Endothelial cell of umbilical vein (primary cell): ENCODE data around the gene PAX2. TPM values are rescaled to one million over a fixed set of nuclear protein-coding genes. Genes with fewer than 3 reads are reported as not detected.

Experiments used
- BruUV-seq: library from RNA; stranded (reverse); fragments of 400-500 nt; replicated peaks from 2 replicates; lab custom pipeline; 2021; lab: Mats Ljungman, UMichigan
- CTCF ChIA-PET: fragments of 300-600, 350-600 bp; sonication (Branson Sonifier 250); formaldehyde crosslinking; loops from one replicate; lab custom pipeline; 2021; ENCODE audit warnings: antibody characterized with exemption, inconsistent platforms; lab: Charles Lee
- POLR2A ChIA-PET: fragments of 300-600, 350-600 bp; sonication (Branson Sonifier 250); formaldehyde crosslinking; loops from one replicate; lab custom pipeline; 2021; ENCODE audit warnings: antibody characterized with exemption, inconsistent platforms; lab: Charles Lee
- DNase-seq: peaks from one replicate; pipeline ENCODE4 v3.0.0-alpha.2; 2011; ENCODE audit warnings: low read depth, low spot score
- FAIRE-seq: peaks from 2 replicates; lab custom pipeline; 2011; peaks lifted over from hg19 to GRCh38; lab: Jason Lieb, UNC
- H2AFZ ChIP-seq: 2 replicates; pipeline ENCODE4 v1.6.0; 2012; ENCODE audit warnings: low read depth, low read length, control low read depth, inconsistent platforms
- H3K27ac ChIP-seq: 2 replicates; pipeline ENCODE4 v1.5.1; 2011; ENCODE audit warnings: low read depth, mild to moderate bottlenecking, control low read depth, low read length, moderate library complexity; ENCODE audit not compliant: insufficient read depth
- H3K27me3 ChIP-seq, 2 experiments: 2 replicates each; pipeline versions ENCODE4 v1.6.0 to v1.6.1; 2011; ENCODE audit warnings: low read length in 2 of 2, mixed read lengths in 1 of 2; ENCODE audit not compliant: control insufficient read depth in 2 of 2, insufficient read depth in 2 of 2
- H3K36me3 ChIP-seq, 2 experiments: 2 replicates in 1 of 2; 3 replicates in 1 of 2; pipeline ENCODE4 v1.5.1; 2011; ENCODE audit warnings: low read length in 2 of 2, mild to moderate bottlenecking in 1 of 2, moderate library complexity in 1 of 2; ENCODE audit not compliant: control insufficient read depth in 2 of 2, insufficient read depth in 2 of 2; ENCODE audit errors: extremely low read depth in 1 of 2
- H3K4me1 ChIP-seq: 3 replicates; pipeline ENCODE4 v1.5.1; 2011; ENCODE audit warnings: mild to moderate bottlenecking, low read length; ENCODE audit not compliant: control insufficient read depth, insufficient read depth; ENCODE audit errors: extremely low read depth
- H3K4me2 ChIP-seq: 2 replicates; pipeline ENCODE4 v1.6.1; 2011; ENCODE audit warnings: low read length, control low read depth, mixed read lengths; ENCODE audit not compliant: insufficient read depth
- H3K4me3 ChIP-seq, 3 experiments: fragments of 200-600 bp in 1 of 3; sonication (generic), shearing (Covaris generic) in 1 of 3; replicated peaks in 1 of 3; 2 replicates each; pipeline ENCODE4 v1.5.1; 2011 to 2016; ENCODE audit warnings: control low read depth in 3 of 3, low read length in 3 of 3, mild to moderate bottlenecking in 2 of 3, inconsistent platforms in 1 of 3, low read depth in 1 of 3, moderate library complexity in 1 of 3; ENCODE audit not compliant: insufficient read depth in 1 of 3
- H3K79me2 ChIP-seq: 2 replicates; pipeline ENCODE4 v1.6.0; 2012; ENCODE audit warnings: low read length, inconsistent platforms; ENCODE audit not compliant: control insufficient read depth, insufficient read depth
- H3K9ac ChIP-seq: replicated peaks from 2 replicates; pipeline ENCODE3; 2011; ENCODE audit warnings: low read length, control low read depth; ENCODE audit not compliant: insufficient read depth; ENCODE audit errors: extremely low read depth
- H3K9me1 ChIP-seq: replicated peaks from 3 replicates; pipeline ENCODE4 v1.6.0; 2011; ENCODE audit warnings: mild to moderate bottlenecking, low read length; ENCODE audit not compliant: control insufficient read depth, insufficient read depth; ENCODE audit errors: extremely low read depth
- H3K9me3 ChIP-seq: replicated peaks from 2 replicates; pipeline ENCODE4 v1.5.1; 2012; ENCODE audit warnings: low read length, inconsistent platforms; ENCODE audit not compliant: control insufficient read depth, insufficient read depth
- H4K20me1 ChIP-seq: replicated peaks from 2 replicates; pipeline ENCODE3; 2011; ENCODE audit warnings: mild to moderate bottlenecking, low read length; ENCODE audit not compliant: control insufficient read depth, insufficient read depth; ENCODE audit errors: extremely low read depth
- JUN ChIP-seq: IDR thresholded peaks from 2 replicates; pipeline ENCODE4 v1.6.1; 2011; ENCODE audit warnings: borderline replicate concordance, low read depth; ENCODE audit not compliant: insufficient read length, insufficient read depth
- dilution Hi-C: fragments of 300-500 bp; cut with MboI; formaldehyde crosslinking; loops from one replicate; pipeline ENCODE4 v1.15.0; 2019; ENCODE audit warnings: low sequenced_read_pairs; ENCODE audit not compliant: extremely low pct_ligation_motif_present
- intact Hi-C: fragments of 100-400 bp; cut with micrococcal nuclease; formaldehyde crosslinking; loops from one replicate; pipeline ENCODE4 v1.10.0; 2022
- polyA plus RNA-seq, 4 experiments: library from polyadenylated mRNA; depleted of rRNA in 3 of 4; stranded (reverse) in 3 of 4; unstranded in 1 of 4; fragments of >200 nt; gene quantifications; 2 replicates each; pipeline versions ENCODE4 v1.2.1 to v1.2.3, GENCODE V29; 2011 to 2012; ENCODE audit warnings: missing spikeins in 1 of 4
- total RNA-seq: library from RNA; stranded (reverse); gene quantifications from 2 replicates; pipeline ENCODE4 v1.2.3, GENCODE V29; 2021
- TF ChIP-seq, protein P1 (sequence below), 2 donors: IDR thresholded peaks; 1 replicate in 1 of 2; 2 replicates in 1 of 2; pipeline ENCODE4 v1.5.1; 2011; ENCODE audit warnings: low read length in 2 of 2, mild to moderate bottlenecking in 2 of 2, moderate library complexity in 2 of 2, control low read depth in 1 of 2, inconsistent platforms in 1 of 2, low read depth in 1 of 2; ENCODE audit not compliant: insufficient read depth in 1 of 2; ENCODE audit errors: extremely low read depth in 1 of 2

The PAX2 gene
- total and polyA plus RNA-seq, 2 donors (not counting 3 experiments of a cell fraction or from before 2014, with no cell fraction given): not detected

DNA sequence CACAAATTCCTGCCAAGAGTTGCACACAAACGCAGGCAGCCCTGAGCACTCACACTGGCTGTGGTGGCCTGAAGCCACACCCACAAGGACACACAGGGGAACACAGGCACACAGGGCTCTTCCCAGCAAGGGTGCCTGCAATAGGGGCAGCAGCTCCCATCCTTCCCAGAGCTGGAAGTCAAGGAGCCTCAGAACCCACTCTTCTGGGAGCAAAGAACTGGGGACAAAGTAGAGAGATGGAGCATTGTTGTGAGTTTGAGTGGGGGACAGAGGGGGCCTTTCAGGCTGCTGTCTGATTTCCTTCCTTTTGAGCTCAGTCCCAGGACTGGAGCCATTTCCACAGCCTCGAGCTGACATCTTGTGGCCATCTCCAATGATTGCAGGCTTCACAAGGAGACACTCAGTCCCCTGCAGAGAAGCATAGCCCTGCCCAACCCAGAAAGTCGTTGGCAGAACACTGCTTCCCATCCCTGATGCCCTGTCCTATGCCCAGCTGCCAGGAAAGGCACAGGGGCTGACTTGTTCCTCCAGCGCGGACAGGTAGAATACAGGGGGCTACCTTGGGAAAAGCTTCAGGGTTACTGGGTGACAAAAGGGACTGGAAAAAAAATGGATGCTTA, 133.0 kb downstream of the PAX2 start:
- DNase-seq: peak; percentile 57
- H3K4me1 ChIP-seq: peaks cover 13% of the 10 kb centered on the region
- dilution Hi-C loops: no loop called here
- no peaks in the 10 kb centered on the region for H3K79me2 ChIP-seq
- H3K9me3 ChIP-seq: no peaks in the 10 kb centered on the region
- H3K9me1 ChIP-seq: no peaks in the 10 kb centered on the region
- H3K27ac ChIP-seq: no peak overlapping the region
- no peak for TF ChIP-seq JUN
- TF ChIP-seq, protein P1, sequence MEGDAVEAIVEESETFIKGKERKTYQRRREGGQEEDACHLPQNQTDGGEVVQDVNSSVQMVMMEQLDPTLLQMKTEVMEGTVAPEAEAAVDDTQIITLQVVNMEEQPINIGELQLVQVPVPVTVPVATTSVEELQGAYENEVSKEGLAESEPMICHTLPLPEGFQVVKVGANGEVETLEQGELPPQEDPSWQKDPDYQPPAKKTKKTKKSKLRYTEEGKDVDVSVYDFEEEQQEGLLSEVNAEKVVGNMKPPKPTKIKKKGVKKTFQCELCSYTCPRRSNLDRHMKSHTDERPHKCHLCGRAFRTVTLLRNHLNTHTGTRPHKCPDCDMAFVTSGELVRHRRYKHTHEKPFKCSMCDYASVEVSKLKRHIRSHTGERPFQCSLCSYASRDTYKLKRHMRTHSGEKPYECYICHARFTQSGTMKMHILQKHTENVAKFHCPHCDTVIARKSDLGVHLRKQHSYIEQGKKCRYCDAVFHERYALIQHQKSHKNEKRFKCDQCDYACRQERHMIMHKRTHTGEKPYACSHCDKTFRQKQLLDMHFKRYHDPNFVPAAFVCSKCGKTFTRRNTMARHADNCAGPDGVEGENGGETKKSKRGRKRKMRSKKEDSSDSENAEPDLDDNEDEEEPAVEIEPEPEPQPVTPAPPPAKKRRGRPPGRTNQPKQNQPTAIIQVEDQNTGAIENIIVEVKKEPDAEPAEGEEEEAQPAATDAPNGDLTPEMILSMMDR (IDR thresholded peaks at IDR 0.05; ENCODE audit: extremely low read depth in 1 of 2, insufficient read depth in 1 of 2, low read depth in 1 of 2, low read length in 2 of 2): peak; percentile 62 to 77
- intact Hi-C loops: loop anchor here (1.0 to 5.0 kb wide), 5 partner anchors 146 to 444 kb away; partner anchors contain the start of gene SEC31B
- H3K4me2 ChIP-seq: no peak overlapping the region
- H4K20me1 ChIP-seq: no peaks in the 10 kb centered on the region
- BruUV-seq: no TSS peak
- ChIA-PET POLR2A (interaction anchor here (1.1 kb wide), 1 partner anchor 343 kb away, joined by 3 read pairs; the partner anchor contains the start of gene HIF1AN), CTCF (interaction anchor here (0.6 to 2.3 kb wide), 62 partner anchors 9 to 1018 kb away, joined by 3 to 57 read pairs (median 4); partner anchors contain the start of genes HIF1AN, NDUFB8, SCD and SEMA4G)
- no peak overlapping the region for H3K9ac ChIP-seq
- H3K36me3 ChIP-seq: no peaks in the 10 kb centered on the region
- FAIRE-seq: peak; percentile 81
- H2AFZ ChIP-seq: no peak overlapping the region
- H3K27me3 ChIP-seq: peaks cover 5 to 11% of the 10 kb centered on the region in 2 experiments
- no peak overlapping the region for H3K4me3 ChIP-seq

Other genes with a start within 250 kb of the PAX2 start
- 11.1 and 12.5 TPM in 2 replicates for gene SEC31B, start 225.7 kb upstream of the PAX2 start, total RNA-seq
- 13.3 and 14.4 TPM in 2 replicates for gene SEC31B, start 225.7 kb upstream of the PAX2 start, polyA plus RNA-seq
- 193 and 202 TPM in 2 replicates for gene NDUFB8, start 215.7 kb upstream of the PAX2 start, total RNA-seq
- 516 and 526 TPM in 2 replicates for gene NDUFB8, start 215.7 kb upstream of the PAX2 start, polyA plus RNA-seq
- 33.8 and 34.0 TPM in 2 replicates for gene HIF1AN, start 209.6 kb upstream of the PAX2 start, total RNA-seq
- 7.3 and 7.6 TPM in 2 replicates for gene HIF1AN, start 209.6 kb upstream of the PAX2 start, polyA plus RNA-seq
- gene SLF2, start 167.4 kb downstream of the PAX2 start, total RNA-seq: 28.0 and 35.5 TPM in 2 replicates
- 6.7 and 7.5 TPM in 2 replicates for gene SLF2, start 167.4 kb downstream of the PAX2 start, polyA plus RNA-seq
- gene SEMA4G, start 223.9 kb downstream of the PAX2 start, total RNA-seq: 6.0 and 6.7 TPM in 2 replicates
- gene SEMA4G, start 223.9 kb downstream of the PAX2 start, polyA plus RNA-seq: 10.4 and 12.7 TPM in 2 replicates
- gene MRPL43, start 241.9 kb downstream of the PAX2 start, total RNA-seq: 75.0 and 77.3 TPM in 2 replicates
- gene MRPL43, start 241.9 kb downstream of the PAX2 start, polyA plus RNA-seq: 144 and 204 TPM in 2 replicates
- 10.9 and 12.3 TPM in 2 replicates for gene TWNK, start 242.0 kb downstream of the PAX2 start, total RNA-seq
- gene TWNK, start 242.0 kb downstream of the PAX2 start, polyA plus RNA-seq: 4.3 and 5.6 TPM in 2 replicates